ENCODE results near the gene TBP.
"Not testable (repeated sequence)": the region's sequence is repeated elsewhere in the genome, so short reads cannot be mapped to it uniquely, and the experiment has no call there.

TBP gene

GRCh38 chr6:170554013-170554795 is at the start of gene TBP:
TBP (plus strand) TSS chr6:170554369; CDS start chr6:170557030, 2,661 bp downstream.
- H3K4me3 ChIP-seq (ENCODE audit: low read length in 2 of 2) = peak within 1 kb of the TSS; percentile 100
- H3K36me3 ChIP-seq (ENCODE audit: control insufficient read depth in 2 of 2, insufficient read depth in 2 of 2, low read length in 2 of 2) = peaks cover 15 to 16% of the 10 kb centered on the region in 2 donors
- no peaks in the 10 kb centered on the region for H3K27me3 ChIP-seq (ENCODE audit: control insufficient read depth in 2 of 2, insufficient read depth in 2 of 2, low read length in 2 of 2)
- H3K9me3 ChIP-seq (ENCODE audit: control insufficient read depth in 2 of 2, low read length in 2 of 2) = no peaks in the 10 kb centered on the region
- peaks cover 14 to 21% of the 10 kb centered on the region in 2 donors for H3K4me1 ChIP-seq (ENCODE audit: control insufficient read depth in 2 of 2, insufficient read depth in 2 of 2, low read length in 2 of 2)
- H3K9ac ChIP-seq (ENCODE audit: low read depth in 1 of 2, low read length in 2 of 2) = peak within 1 kb of the TSS; percentile 91 to 97
- peak within 1 kb of the TSS; percentile 94 to 96 for H3K27ac ChIP-seq (ENCODE audit: low read depth in 2 of 2, low read length in 2 of 2)

GRCh38 chr6:170504479-170504878 is 49.7 kb upstream of the TBP start:
- Histone ChIP-seq H3K36me3 (ENCODE audit: control insufficient read depth in 2 of 2, insufficient read depth in 2 of 2, low read length in 2 of 2) (no peaks in the 10 kb centered on the region), H3K9me3 (ENCODE audit: control insufficient read depth in 2 of 2, low read length in 2 of 2) (peaks cover 0 to 3% of the 10 kb centered on the region in 2 donors), H3K27me3 (ENCODE audit: control insufficient read depth in 2 of 2, insufficient read depth in 2 of 2, low read length in 2 of 2) (peaks cover 0 to 2% of the 10 kb centered on the region in 2 donors), H3K4me3 (ENCODE audit: low read length in 2 of 2) (no peak overlapping the region), H3K27ac (ENCODE audit: low read depth in 2 of 2, low read length in 2 of 2) (no peak overlapping the region), H3K4me1 (ENCODE audit: control insufficient read depth in 2 of 2, insufficient read depth in 2 of 2, low read length in 2 of 2) (no peaks in the 10 kb centered on the region), H3K9ac (ENCODE audit: low read depth in 1 of 2, low read length in 2 of 2) (no peak overlapping the region)

- Histone ChIP-seq H3K27ac (ENCODE audit: low read depth in 2 of 2, low read length in 2 of 2) (no peak overlapping the region), H3K9me3 (ENCODE audit: control insufficient read depth in 2 of 2, low read length in 2 of 2) (peaks cover 0 to 3% of the 10 kb centered on the region in 2 donors), H3K36me3 (ENCODE audit: control insufficient read depth in 2 of 2, insufficient read depth in 2 of 2, low read length in 2 of 2) (no peaks in the 10 kb centered on the region), H3K4me1 (ENCODE audit: control insufficient read depth in 2 of 2, insufficient read depth in 2 of 2, low read length in 2 of 2) (no peaks in the 10 kb centered on the region), H3K27me3 (ENCODE audit: control insufficient read depth in 2 of 2, insufficient read depth in 2 of 2, low read length in 2 of 2) (peaks cover 0 to 2% of the 10 kb centered on the region in 2 donors), H3K9ac (ENCODE audit: low read depth in 1 of 2, low read length in 2 of 2) (no peak overlapping the region), H3K4me3 (ENCODE audit: low read length in 2 of 2) (no peak overlapping the region)
Measured at GRCh38 chr6:170505306-170505705, 48.9 kb upstream of the TBP start.

- Histone ChIP-seq H3K4me1 (ENCODE audit: control insufficient read depth in 2 of 2, insufficient read depth in 2 of 2, low read length in 2 of 2) (no peaks in the 10 kb centered on the region), H3K36me3 (ENCODE audit: control insufficient read depth in 2 of 2, insufficient read depth in 2 of 2, low read length in 2 of 2) (no peaks in the 10 kb centered on the region), H3K4me3 (ENCODE audit: low read length in 2 of 2) (no peak overlapping the region), H3K9me3 (ENCODE audit: control insufficient read depth in 2 of 2, low read length in 2 of 2) (peaks cover 0 to 3% of the 10 kb centered on the region in 2 donors), H3K9ac (ENCODE audit: low read depth in 1 of 2, low read length in 2 of 2) (no peak overlapping the region), H3K27ac (ENCODE audit: low read depth in 2 of 2, low read length in 2 of 2) (no peak overlapping the region), H3K27me3 (ENCODE audit: control insufficient read depth in 2 of 2, insufficient read depth in 2 of 2, low read length in 2 of 2) (peaks cover 0 to 2% of the 10 kb centered on the region in 2 donors)
Measured at GRCh38 chr6:170506446-170506845, 47.7 kb upstream of the TBP start.

- not testable (repeated sequence) for H3K4me3 ChIP-seq (ENCODE audit: low read length in 2 of 2); H3K9ac ChIP-seq (ENCODE audit: low read depth in 1 of 2, low read length in 2 of 2); H3K9me3 ChIP-seq (ENCODE audit: control insufficient read depth in 2 of 2, low read length in 2 of 2); H3K27me3 ChIP-seq (ENCODE audit: control insufficient read depth in 2 of 2, insufficient read depth in 2 of 2, low read length in 2 of 2); H3K27ac ChIP-seq (ENCODE audit: low read depth in 2 of 2, low read length in 2 of 2); H3K4me1 ChIP-seq (ENCODE audit: control insufficient read depth in 2 of 2, insufficient read depth in 2 of 2, low read length in 2 of 2); H3K36me3 ChIP-seq (ENCODE audit: control insufficient read depth in 2 of 2, insufficient read depth in 2 of 2, low read length in 2 of 2)
Measured at GRCh38 chr6:170507728-170508127, 46.4 kb upstream of the TBP start.

GRCh38 chr6:170508275-170508674 is 45.9 kb upstream of the TBP start:
- not testable (repeated sequence) for H3K4me1 ChIP-seq (ENCODE audit: control insufficient read depth in 2 of 2, insufficient read depth in 2 of 2, low read length in 2 of 2); H3K9ac ChIP-seq (ENCODE audit: low read depth in 1 of 2, low read length in 2 of 2)

GRCh38 chr6:170508892-170509722 is 45.1 kb upstream of the TBP start:
- H3K9ac ChIP-seq (ENCODE audit: low read depth in 1 of 2, low read length in 2 of 2); H3K36me3 ChIP-seq (ENCODE audit: control insufficient read depth in 2 of 2, insufficient read depth in 2 of 2, low read length in 2 of 2); H3K27me3 ChIP-seq (ENCODE audit: control insufficient read depth in 2 of 2, insufficient read depth in 2 of 2, low read length in 2 of 2); H3K4me3 ChIP-seq (ENCODE audit: low read length in 2 of 2); H3K9me3 ChIP-seq (ENCODE audit: control insufficient read depth in 2 of 2, low read length in 2 of 2); H3K4me1 ChIP-seq (ENCODE audit: control insufficient read depth in 2 of 2, insufficient read depth in 2 of 2, low read length in 2 of 2); H3K27ac ChIP-seq (ENCODE audit: low read depth in 2 of 2, low read length in 2 of 2): not testable (repeated sequence)

More at GRCh38 chr6:170508275-170508674, 45.9 kb upstream of the TBP start:
- H3K27ac ChIP-seq (ENCODE audit: low read depth in 2 of 2, low read length in 2 of 2); H3K9me3 ChIP-seq (ENCODE audit: control insufficient read depth in 2 of 2, low read length in 2 of 2); H3K4me3 ChIP-seq (ENCODE audit: low read length in 2 of 2); H3K36me3 ChIP-seq (ENCODE audit: control insufficient read depth in 2 of 2, insufficient read depth in 2 of 2, low read length in 2 of 2); H3K27me3 ChIP-seq (ENCODE audit: control insufficient read depth in 2 of 2, insufficient read depth in 2 of 2, low read length in 2 of 2): not testable (repeated sequence)

GRCh38 chr6:170509723-170510018 is 44.5 kb upstream of the TBP start:
- no peak overlapping the region for H3K27ac ChIP-seq (ENCODE audit: low read depth in 2 of 2, low read length in 2 of 2)
- H3K4me3 ChIP-seq (ENCODE audit: low read length in 2 of 2) = no peak overlapping the region
- H3K9me3 ChIP-seq (ENCODE audit: control insufficient read depth in 2 of 2, low read length in 2 of 2) = no peaks in the 10 kb centered on the region
- H3K27me3 ChIP-seq (ENCODE audit: control insufficient read depth in 2 of 2, insufficient read depth in 2 of 2, low read length in 2 of 2) = no peaks in the 10 kb centered on the region
- H3K36me3 ChIP-seq (ENCODE audit: control insufficient read depth in 2 of 2, insufficient read depth in 2 of 2, low read length in 2 of 2) = no peaks in the 10 kb centered on the region
- no peaks in the 10 kb centered on the region for H3K4me1 ChIP-seq (ENCODE audit: control insufficient read depth in 2 of 2, insufficient read depth in 2 of 2, low read length in 2 of 2)
- no peak overlapping the region for H3K9ac ChIP-seq (ENCODE audit: low read depth in 1 of 2, low read length in 2 of 2)

- H3K4me1 ChIP-seq (ENCODE audit: control insufficient read depth in 2 of 2, insufficient read depth in 2 of 2, low read length in 2 of 2) = no peaks in the 10 kb centered on the region
- H3K27ac ChIP-seq (ENCODE audit: low read depth in 2 of 2, low read length in 2 of 2) = no peak overlapping the region
- no peaks in the 10 kb centered on the region for H3K27me3 ChIP-seq (ENCODE audit: control insufficient read depth in 2 of 2, insufficient read depth in 2 of 2, low read length in 2 of 2)
- H3K9ac ChIP-seq (ENCODE audit: low read depth in 1 of 2, low read length in 2 of 2) = no peak overlapping the region
- H3K4me3 ChIP-seq (ENCODE audit: low read length in 2 of 2) = no peak overlapping the region
- H3K36me3 ChIP-seq (ENCODE audit: control insufficient read depth in 2 of 2, insufficient read depth in 2 of 2, low read length in 2 of 2) = no peaks in the 10 kb centered on the region
- H3K9me3 ChIP-seq (ENCODE audit: control insufficient read depth in 2 of 2, low read length in 2 of 2) = no peaks in the 10 kb centered on the region
Measured at GRCh38 chr6:170510631-170511030, 43.5 kb upstream of the TBP start.

- Histone ChIP-seq H3K36me3 (ENCODE audit: control insufficient read depth in 2 of 2, insufficient read depth in 2 of 2, low read length in 2 of 2) (no peaks in the 10 kb centered on the region), H3K27me3 (ENCODE audit: control insufficient read depth in 2 of 2, insufficient read depth in 2 of 2, low read length in 2 of 2) (no peaks in the 10 kb centered on the region), H3K4me3 (ENCODE audit: low read length in 2 of 2) (no peak overlapping the region), H3K9ac (ENCODE audit: low read depth in 1 of 2, low read length in 2 of 2) (no peak overlapping the region), H3K27ac (ENCODE audit: low read depth in 2 of 2, low read length in 2 of 2) (no peak overlapping the region), H3K9me3 (ENCODE audit: control insufficient read depth in 2 of 2, low read length in 2 of 2) (no peaks in the 10 kb centered on the region), H3K4me1 (ENCODE audit: control insufficient read depth in 2 of 2, insufficient read depth in 2 of 2, low read length in 2 of 2) (no peaks in the 10 kb centered on the region)
Measured at GRCh38 chr6:170512249-170512648, 41.9 kb upstream of the TBP start.
